ENCODE results near the gene SSH2. TPM values are rescaled to one million over a fixed set of nuclear protein-coding genes. Genes with fewer than 3 reads are reported as not detected.

The SSH2 gene
- polyA plus RNA-seq, 3 donors: 31.9 to 66.6 (median 54.0) TPM

DNA sequence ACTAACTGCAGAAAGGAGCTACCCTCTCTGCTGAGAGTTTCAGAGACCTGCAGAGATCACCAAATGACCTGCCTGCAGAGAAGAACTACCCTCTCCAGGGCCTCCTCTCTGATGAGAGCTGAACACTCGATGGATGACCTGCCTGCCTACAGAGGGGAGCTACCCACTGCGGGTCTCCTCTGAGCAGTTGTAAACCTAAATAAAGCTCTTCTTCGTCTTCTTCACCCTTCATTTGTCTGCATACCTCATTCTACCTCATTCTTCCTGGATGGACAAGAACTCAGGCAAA is 24.2 kb downstream of the SSH2 start:
- no peak overlapping the region for H3K9ac ChIP-seq (ENCODE audit: insufficient read depth, low read length, poor library complexity, severe bottlenecking)
- WGBS (ENCODE audit: insufficient coverage): 95% methylated on average over 3 of the region's 3 CpGs
- Mint-ChIP-seq H3K4me3 (no peak overlapping the region), H3K36me3 (peaks cover 6 to 16% of the 10 kb centered on the region in 2 donors), H3K27ac (no peak overlapping the region), H3K9me3 (peaks cover 5 to 18% (median 8%) of the 10 kb centered on the region in 7 donors), H3K27me3 (ENCODE audit: low read depth in 3 of 3) (no peaks in the 10 kb centered on the region), H3K4me1 (peaks cover 7% of the 10 kb centered on the region)
- H3K79me2 ChIP-seq (ENCODE audit: insufficient read depth, low read length): peaks cover 81% of the 10 kb centered on the region
- no peak overlapping the region for H2AFZ ChIP-seq (ENCODE audit: insufficient read depth, low read depth, low read length, poor library complexity, severe bottlenecking)
- no peaks in the 10 kb centered on the region for H3K36me3 ChIP-seq (replicated peaks in 1 of 2; ENCODE audit: control insufficient read depth in 1 of 2, insufficient read depth in 2 of 2, low read length in 2 of 2)
- TF ChIP-seq, protein P1, sequence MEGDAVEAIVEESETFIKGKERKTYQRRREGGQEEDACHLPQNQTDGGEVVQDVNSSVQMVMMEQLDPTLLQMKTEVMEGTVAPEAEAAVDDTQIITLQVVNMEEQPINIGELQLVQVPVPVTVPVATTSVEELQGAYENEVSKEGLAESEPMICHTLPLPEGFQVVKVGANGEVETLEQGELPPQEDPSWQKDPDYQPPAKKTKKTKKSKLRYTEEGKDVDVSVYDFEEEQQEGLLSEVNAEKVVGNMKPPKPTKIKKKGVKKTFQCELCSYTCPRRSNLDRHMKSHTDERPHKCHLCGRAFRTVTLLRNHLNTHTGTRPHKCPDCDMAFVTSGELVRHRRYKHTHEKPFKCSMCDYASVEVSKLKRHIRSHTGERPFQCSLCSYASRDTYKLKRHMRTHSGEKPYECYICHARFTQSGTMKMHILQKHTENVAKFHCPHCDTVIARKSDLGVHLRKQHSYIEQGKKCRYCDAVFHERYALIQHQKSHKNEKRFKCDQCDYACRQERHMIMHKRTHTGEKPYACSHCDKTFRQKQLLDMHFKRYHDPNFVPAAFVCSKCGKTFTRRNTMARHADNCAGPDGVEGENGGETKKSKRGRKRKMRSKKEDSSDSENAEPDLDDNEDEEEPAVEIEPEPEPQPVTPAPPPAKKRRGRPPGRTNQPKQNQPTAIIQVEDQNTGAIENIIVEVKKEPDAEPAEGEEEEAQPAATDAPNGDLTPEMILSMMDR (IDR thresholded peaks at IDR 0.05): no peak
- no peak overlapping the region for H3K4me3 ChIP-seq (replicated peaks in 1 of 3; ENCODE audit: low read depth in 2 of 3, low read length in 3 of 3)
- H3K9me3 ChIP-seq (replicated peaks in 1 of 2; ENCODE audit: control insufficient read depth in 1 of 2, insufficient read depth in 1 of 2, low read length in 2 of 2): peaks cover 0 to 10% of the 10 kb centered on the region in 2 donors
- intact Hi-C loops (cut with micrococcal nuclease): no loop called here
- peaks cover 20% of the 10 kb centered on the region for H4K20me1 ChIP-seq (ENCODE audit: insufficient read depth, low read length)
- no peak for DNase-seq
- no peaks in the 10 kb centered on the region for H3K27me3 ChIP-seq (ENCODE audit: control insufficient read depth in 2 of 2, insufficient read depth in 2 of 2, low read length in 2 of 2)
- no peaks in the 10 kb centered on the region for H3K4me1 ChIP-seq (ENCODE audit: control insufficient read depth in 1 of 2, insufficient read depth in 2 of 2, low read length in 2 of 2)
- H3K27ac ChIP-seq (ENCODE audit: low read depth in 1 of 2, low read length in 2 of 2): no peak overlapping the region
- H3K4me2 ChIP-seq (replicated peaks; ENCODE audit: extremely low read depth, low read length, poor library complexity, severe bottlenecking): no peak overlapping the region

DNA sequence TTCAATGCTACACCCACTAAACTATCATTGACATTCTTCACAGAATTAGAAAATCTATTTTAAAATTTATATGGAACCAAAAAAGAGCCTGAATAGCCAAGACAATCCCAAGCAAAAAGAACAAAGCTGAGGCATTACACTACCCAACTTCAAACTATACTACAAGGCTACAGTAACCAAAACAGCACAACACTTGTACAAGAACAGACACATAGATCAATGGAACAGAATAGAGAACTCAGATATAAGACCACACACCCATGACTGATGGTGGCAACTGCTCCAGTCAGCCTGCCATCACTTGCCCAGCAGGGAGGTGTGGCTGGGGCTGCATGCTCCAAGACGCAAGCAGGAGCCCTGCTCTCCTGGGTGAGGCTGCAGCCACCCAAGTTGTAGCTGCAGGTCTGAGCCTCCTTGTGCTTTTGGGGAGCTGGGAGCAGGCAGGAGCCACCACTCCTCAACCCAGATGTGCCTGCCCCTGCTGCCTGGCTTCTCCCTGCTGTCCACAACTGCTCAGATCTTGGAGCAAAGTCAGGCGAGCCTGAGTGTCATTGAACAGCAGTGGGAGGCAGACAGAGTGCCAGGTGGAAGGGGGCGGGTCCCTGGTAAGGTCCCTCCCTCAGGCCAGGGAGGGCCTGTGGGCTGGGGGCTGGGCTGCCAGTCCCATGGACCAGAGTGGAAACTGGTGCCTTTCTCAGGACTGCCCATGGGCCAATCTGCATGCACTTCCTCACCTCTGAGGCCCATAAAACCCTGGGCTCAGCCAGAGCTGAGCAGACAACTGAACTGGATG is 24.7 kb downstream of the SSH2 start:
- H3K9me3 ChIP-seq (replicated peaks in 1 of 2; ENCODE audit: control insufficient read depth in 1 of 2, insufficient read depth in 1 of 2, low read length in 2 of 2): peaks cover 0 to 10% of the 10 kb centered on the region in 2 donors
- Mint-ChIP-seq H3K4me3 (no peak overlapping the region), H3K4me1 (peaks cover 7% of the 10 kb centered on the region), H3K27me3 (ENCODE audit: low read depth in 3 of 3) (no peaks in the 10 kb centered on the region), H3K36me3 (peaks cover 5 to 16% of the 10 kb centered on the region in 2 donors), H3K27ac (no peak overlapping the region), H3K9me3 (peaks cover 5 to 18% (median 8%) of the 10 kb centered on the region in 7 donors)
- no peaks in the 10 kb centered on the region for H3K36me3 ChIP-seq (replicated peaks in 1 of 2; ENCODE audit: control insufficient read depth in 1 of 2, insufficient read depth in 2 of 2, low read length in 2 of 2)
- WGBS (ENCODE audit: insufficient coverage): 100% methylated on average over 3 of the region's 3 CpGs
- no peaks in the 10 kb centered on the region for H3K27me3 ChIP-seq (ENCODE audit: control insufficient read depth in 2 of 2, insufficient read depth in 2 of 2, low read length in 2 of 2)
- H3K9ac ChIP-seq (ENCODE audit: insufficient read depth, low read length, poor library complexity, severe bottlenecking): no peak overlapping the region
- no peak for DNase-seq
- no peak overlapping the region for H3K27ac ChIP-seq (ENCODE audit: low read depth in 1 of 2, low read length in 2 of 2)
- H3K4me1 ChIP-seq (ENCODE audit: control insufficient read depth in 1 of 2, insufficient read depth in 2 of 2, low read length in 2 of 2): no peaks in the 10 kb centered on the region
- intact Hi-C loops (cut with micrococcal nuclease): no loop called here
- peaks cover 77% of the 10 kb centered on the region for H3K79me2 ChIP-seq (ENCODE audit: insufficient read depth, low read length)
- no peak overlapping the region for H3K4me2 ChIP-seq (replicated peaks; ENCODE audit: extremely low read depth, low read length, poor library complexity, severe bottlenecking)
- no peak overlapping the region for H2AFZ ChIP-seq (ENCODE audit: insufficient read depth, low read depth, low read length, poor library complexity, severe bottlenecking)
- H4K20me1 ChIP-seq (ENCODE audit: insufficient read depth, low read length): peaks cover 20% of the 10 kb centered on the region
- H3K4me3 ChIP-seq (replicated peaks in 1 of 3; ENCODE audit: low read depth in 2 of 3, low read length in 3 of 3): no peak overlapping the region
- TF ChIP-seq, protein P1 (IDR thresholded peaks at IDR 0.05): no peak
